Adrenal gland (tissue), 12 donors: ENCODE results near the gene CABCOCO1. TPM values are rescaled to one million over a fixed set of nuclear protein-coding genes. Genes with fewer than 3 reads are reported as not detected.

Source experiments
- DNase-seq, 7 donors: peaks; one replicate each; pipeline ENCODE4 v3.0.0-alpha.2; 2019 to 2020
- H3K27ac ChIP-seq, 5 donors: fragments of 200-600 bp; sonication (generic) in 4 of 5; 1 replicate in 3 of 5; 2 replicates in 2 of 5; pipeline versions ENCODE4 v1.5.1 to v1.8.0; 2016 to 2020; ENCODE audit warnings: mild to moderate bottlenecking in 1 of 5
- H3K27me3 ChIP-seq: fragments of 200-600 bp; 2 replicates; pipeline ENCODE4 v1.8.0; 2021
- H3K36me3 ChIP-seq, 2 donors: fragments of 200-600 bp; replicated peaks in 1 of 2; 1 replicate in 1 of 2; 2 replicates in 1 of 2; pipeline versions ENCODE4 v1.5.1 to v1.8.0; 2018 to 2022
- H3K4me1 ChIP-seq, 2 donors: fragments of 200-600 bp; replicated peaks in 1 of 2; 1 replicate in 1 of 2; 2 replicates in 1 of 2; pipeline versions ENCODE4 v1.5.1 to v1.8.0; 2018 to 2021
- H3K4me3 ChIP-seq, 4 donors: fragments of 200-600 bp; sonication (generic) in 3 of 4; one replicate each; pipeline ENCODE4 v1.5.1; 2016 to 2018
- H3K9me3 ChIP-seq, 3 donors: fragments of 200-600 bp; sonication (generic) in 1 of 3; replicated peaks in 1 of 3; 1 replicate in 2 of 3; 2 replicates in 1 of 3; pipeline versions ENCODE4 v1.5.1 to v1.8.0; 2016 to 2021
- POLR2A ChIP-seq, 2 donors: fragments of 450-650 bp; IDR thresholded peaks; one replicate each; pipeline ENCODE4 v1.6.1; 2017; ENCODE audit warnings: antibody characterized with exemption in 2 of 2, mild to moderate bottlenecking in 2 of 2, moderate library complexity in 1 of 2
- WGBS, 4 donors: extraction: QIAGEN DNeasy Blood & Tissue Kit in 2 of 4; methylation state at CpG; one replicate each; pipeline versions ENCODE4 v1.1.5 to v1.1.7; 2013 to 2017; 5-methylcytosine and 5-hydroxymethylcytosine counted together
- intact Hi-C, 2 donors: fragments of 100-400 bp; cut with DNase I; formaldehyde crosslinking; loops; one replicate each; pipeline versions ENCODE4 v1.14.1 to v1.15.0; 2022 to 2023
- polyA plus RNA-seq, 3 donors: library from polyadenylated mRNA; stranded (reverse); fragments of 200-250 nt in 2 of 3; fragments of 350-450 nt in 1 of 3; fragmentation: Illumina TruSeq in 1 of 3; extraction: RNeasy Lipid Tissue Mini Kit (QIAGEN cat#74804) in 1 of 3; gene quantifications; one replicate each; pipeline ENCODE4 v1.2.3, GENCODE V29; 2013 to 2014
- total RNA-seq, 9 donors: library from RNA; depleted of rRNA in 4 of 9; stranded (reverse); fragments of >200 nt in 4 of 9; fragments of 120-200 nt in 1 of 9; fragmentation: NEBNext Ultra II Directional in 1 of 9; extraction: Animal tissue kit (Norgen Biotek cat#: 25700) in 1 of 9; gene quantifications; one replicate each; pipeline versions ENCODE4 v1.1.0 to v1.2.4, GENCODE V29; 2013 to 2023
- TF ChIP-seq, protein P1 (sequence below), 6 experiments: fragments of 450-650 bp in 4 of 6; fragments of 200-600 bp in 2 of 6; sonication (generic) in 1 of 6; IDR thresholded peaks; 1 replicate in 5 of 6; 2 replicates in 1 of 6; pipeline versions ENCODE4 v1.5.1 to v1.8.0; 2016 to 2021; ENCODE audit warnings: antibody characterized with exemption in 6 of 6, mild to moderate bottlenecking in 2 of 6, moderate library complexity in 1 of 6
- donor health status: healthy with polysubstance abuse.
- donor health status: Bipolar disorder and iron deficiency.
- donor health status: DM: yes; HTN: yes; CAD: no.
- donor health status: DM: no; HTN: no; CAD: no.
- donor health status: DM: no; HTN: no; CAD: no.
- donor health status: DM: yes; HTN: yes; CAD: no.

CABCOCO1 gene
- total and polyA plus RNA-seq, 12 donors: 0.36 to 2.9 (median 1.4) TPM; not detected in 6

DNA sequence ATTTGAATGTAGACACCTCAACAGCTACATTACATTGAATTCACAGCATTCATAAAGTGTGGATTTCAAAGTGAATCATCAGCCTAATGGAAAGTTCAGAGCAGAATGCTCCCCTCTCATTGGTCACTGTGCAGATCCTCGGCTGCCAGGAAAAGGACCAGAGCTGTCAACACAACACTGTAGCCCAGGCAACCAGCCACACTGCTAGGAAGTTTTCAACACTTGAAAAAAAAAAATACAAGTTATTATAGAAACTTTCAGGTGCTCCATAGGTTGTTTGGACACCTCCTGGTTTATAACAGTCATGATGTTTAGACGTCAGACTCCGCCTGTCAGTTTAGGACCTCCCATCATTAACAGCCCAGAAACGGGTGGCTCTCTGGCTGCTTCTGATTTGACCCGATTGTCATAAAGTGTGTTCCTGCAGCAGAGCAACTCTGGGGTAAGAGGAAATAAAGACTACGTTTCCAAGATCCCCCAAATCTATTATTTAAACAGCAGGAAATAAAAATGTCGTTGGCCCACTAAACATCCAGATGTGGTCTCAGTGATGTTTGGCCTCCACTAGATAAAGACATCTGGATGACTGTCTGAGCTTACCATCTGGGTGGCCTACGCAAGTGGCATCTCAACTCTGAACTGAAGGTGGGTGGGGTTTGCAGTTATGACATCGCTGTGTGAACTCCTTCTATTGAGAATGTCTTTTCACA lies 117.4 kb downstream of the CABCOCO1 start:
- Histone ChIP-seq H3K4me1 (no peaks in the 10 kb centered on the region), H3K4me3 (no peak overlapping the region), H3K9me3 (no peaks in the 10 kb centered on the region), H3K27ac (no peak overlapping the region), H3K36me3 (no peaks in the 10 kb centered on the region), H3K27me3 (no peaks in the 10 kb centered on the region)
- intact Hi-C loops: no loop called here
- no peak for DNase-seq
- no peak for TF ChIP-seq POLR2A (IDR thresholded peaks at IDR 0.05)
- TF ChIP-seq, protein P1, sequence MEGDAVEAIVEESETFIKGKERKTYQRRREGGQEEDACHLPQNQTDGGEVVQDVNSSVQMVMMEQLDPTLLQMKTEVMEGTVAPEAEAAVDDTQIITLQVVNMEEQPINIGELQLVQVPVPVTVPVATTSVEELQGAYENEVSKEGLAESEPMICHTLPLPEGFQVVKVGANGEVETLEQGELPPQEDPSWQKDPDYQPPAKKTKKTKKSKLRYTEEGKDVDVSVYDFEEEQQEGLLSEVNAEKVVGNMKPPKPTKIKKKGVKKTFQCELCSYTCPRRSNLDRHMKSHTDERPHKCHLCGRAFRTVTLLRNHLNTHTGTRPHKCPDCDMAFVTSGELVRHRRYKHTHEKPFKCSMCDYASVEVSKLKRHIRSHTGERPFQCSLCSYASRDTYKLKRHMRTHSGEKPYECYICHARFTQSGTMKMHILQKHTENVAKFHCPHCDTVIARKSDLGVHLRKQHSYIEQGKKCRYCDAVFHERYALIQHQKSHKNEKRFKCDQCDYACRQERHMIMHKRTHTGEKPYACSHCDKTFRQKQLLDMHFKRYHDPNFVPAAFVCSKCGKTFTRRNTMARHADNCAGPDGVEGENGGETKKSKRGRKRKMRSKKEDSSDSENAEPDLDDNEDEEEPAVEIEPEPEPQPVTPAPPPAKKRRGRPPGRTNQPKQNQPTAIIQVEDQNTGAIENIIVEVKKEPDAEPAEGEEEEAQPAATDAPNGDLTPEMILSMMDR (IDR thresholded peaks at IDR 0.05): no peak
- 76 to 88% (median 81%) methylated on average over 9 of the region's 9 CpGs for WGBS, 4 donors

GRCh38 chr10:61780732-61781131 lies 118.0 kb downstream of the CABCOCO1 start:
- no peaks in the 10 kb centered on the region for H3K9me3 ChIP-seq
- H3K27me3 ChIP-seq: no peaks in the 10 kb centered on the region
- no peak overlapping the region for H3K4me3 ChIP-seq
- TF ChIP-seq, protein P1 (IDR thresholded peaks at IDR 0.05): no peak
- no peak for TF ChIP-seq POLR2A (IDR thresholded peaks at IDR 0.05)
- DNase-seq: no peak
- H3K4me1 ChIP-seq: no peaks in the 10 kb centered on the region
- no peaks in the 10 kb centered on the region for H3K36me3 ChIP-seq
- H3K27ac ChIP-seq: no peak overlapping the region
- intact Hi-C loops: no loop called here

DNA sequence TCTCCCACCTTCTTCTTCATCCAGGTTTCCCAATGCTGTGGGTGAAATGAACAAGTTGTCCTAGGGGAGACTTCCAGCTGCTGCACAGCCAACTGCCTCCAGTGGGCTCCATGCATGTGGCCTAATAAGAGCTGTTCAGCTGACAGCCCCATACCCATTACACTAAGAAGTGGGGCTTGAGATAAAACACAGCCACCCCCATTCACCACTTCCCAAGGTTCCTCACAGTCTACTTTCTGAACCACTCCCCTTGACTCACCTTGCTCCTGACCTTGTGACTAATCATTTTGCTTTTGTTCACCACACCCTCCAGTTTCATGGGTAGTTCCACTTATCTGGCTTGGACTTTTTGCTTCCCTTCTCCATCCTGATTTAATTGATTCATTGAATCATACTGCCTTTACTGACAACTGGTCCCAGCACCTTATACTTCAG lies 119.3 kb downstream of the CABCOCO1 start:
- no peak overlapping the region for H3K4me3 ChIP-seq
- TF ChIP-seq, protein P1 (IDR thresholded peaks at IDR 0.05): no peak
- TF ChIP-seq POLR2A (IDR thresholded peaks at IDR 0.05): no peak
- H3K4me1 ChIP-seq: peaks cover 7 to 9% of the 10 kb centered on the region in 2 donors
- DNase-seq: no peak
- no peaks in the 10 kb centered on the region for H3K27me3 ChIP-seq
- H3K9me3 ChIP-seq: no peaks in the 10 kb centered on the region
- H3K27ac ChIP-seq: no peak overlapping the region
- intact Hi-C loops: no loop called here
- H3K36me3 ChIP-seq: no peaks in the 10 kb centered on the region

DNA sequence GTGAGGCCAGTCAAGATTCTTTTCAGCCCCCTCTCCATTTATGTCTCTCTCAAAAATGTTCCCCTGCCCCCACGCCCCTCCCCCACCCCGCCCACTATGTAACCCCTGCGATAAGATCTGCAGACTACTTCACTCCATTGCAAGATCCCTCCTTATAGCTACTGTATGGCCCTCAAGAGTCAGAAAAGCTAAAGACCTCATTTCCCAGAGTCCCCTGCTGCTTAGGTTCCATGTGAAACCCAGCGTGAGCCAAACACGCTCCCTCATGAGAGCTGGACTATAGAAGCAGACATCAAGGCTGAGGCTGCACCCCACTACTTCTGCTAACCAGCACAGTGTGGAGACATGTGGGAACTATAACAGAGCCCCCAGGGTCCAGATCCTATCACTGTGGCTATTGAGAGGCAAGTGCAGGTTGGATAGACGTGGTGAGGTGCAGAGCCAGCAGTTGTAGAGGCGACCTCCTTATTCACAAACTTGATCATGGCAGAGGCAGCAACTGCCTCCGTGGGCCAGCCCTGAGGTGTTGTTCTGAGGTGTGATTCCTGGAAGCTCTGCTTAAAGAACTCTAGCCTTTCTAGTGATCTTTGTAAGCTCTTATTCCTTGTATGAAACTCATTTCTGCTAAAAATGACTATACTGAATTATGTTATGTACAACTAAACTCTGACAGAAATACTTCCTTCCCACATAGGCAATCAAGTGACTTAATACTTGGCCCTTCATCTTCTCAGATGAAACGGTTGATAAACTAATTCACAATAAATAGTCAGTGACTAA lies 121.8 kb downstream of the CABCOCO1 start:
- DNase-seq: no peak
- 82 to 94% (median 86%) methylated on average over 7 to 9 of the region's 9 CpGs for WGBS, 4 donors
- H3K4me3 ChIP-seq: no peak overlapping the region
- peaks cover 7 to 13% of the 10 kb centered on the region in 2 donors for H3K4me1 ChIP-seq
- intact Hi-C loops: no loop called here
- H3K27ac ChIP-seq: no peak overlapping the region
- H3K27me3 ChIP-seq: no peaks in the 10 kb centered on the region
- H3K36me3 ChIP-seq: no peaks in the 10 kb centered on the region
- H3K9me3 ChIP-seq: no peaks in the 10 kb centered on the region
- TF ChIP-seq, protein P1 (IDR thresholded peaks at IDR 0.05): no peak
- TF ChIP-seq POLR2A (IDR thresholded peaks at IDR 0.05): no peak
